Esophagus muscularis mucosa (tissue), 4 donors: ENCODE measurements around the gene KLF6. TPM values are rescaled to one million over a fixed set of nuclear protein-coding genes. Genes with fewer than 3 reads are reported as not detected.

Source experiments
- DNase-seq: peaks from one replicate; pipeline ENCODE4 v3.0.0-alpha.2; 2017; ENCODE audit errors: extremely low spot score
- H3K27ac ChIP-seq, 4 donors: fragments of 200-600 bp; sonication (generic); replicated peaks in 1 of 4; 1 replicate in 3 of 4; 2 replicates in 1 of 4; pipeline ENCODE4 v1.5.1; 2016 to 2019; ENCODE audit warnings: mild to moderate bottlenecking in 1 of 4
- H3K27me3 ChIP-seq, 4 donors: fragments of 200-600 bp; sonication (generic); one replicate each; pipeline versions ENCODE4 v1.5.1 to v1.6.0; 2016 to 2019
- H3K36me3 ChIP-seq, 4 donors: fragments of 200-600 bp; sonication (generic); one replicate each; pipeline ENCODE4 v1.5.1; 2016 to 2019
- H3K4me1 ChIP-seq, 4 donors: fragments of 200-600 bp; sonication (generic); one replicate each; pipeline ENCODE4 v1.5.1; 2016 to 2019
- H3K4me3 ChIP-seq, 4 donors: fragments of 200-600 bp; sonication (generic); 1 replicate in 2 of 4; 2 replicates in 2 of 4; pipeline ENCODE4 v1.5.1; 2016 to 2019; ENCODE audit warnings: mild to moderate bottlenecking in 4 of 4, moderate library complexity in 1 of 4
- H3K9me3 ChIP-seq, 4 donors: fragments of 200-600 bp; sonication (generic); 1 replicate in 3 of 4; 2 replicates in 1 of 4; pipeline ENCODE4 v1.5.1; 2016 to 2019
- CTCF ChIP-seq, 3 experiments: fragments of 200-600 bp in 2 of 3; fragments of 450-650 bp in 1 of 3; sonication (generic) in 2 of 3; IDR thresholded peaks; one replicate each; pipeline ENCODE4 v1.5.1; 2017 to 2019; ENCODE audit warnings: antibody characterized with exemption in 3 of 3, mild to moderate bottlenecking in 2 of 3, moderate library complexity in 1 of 3
- EP300 ChIP-seq: sonication (generic); formaldehyde crosslinking; IDR thresholded peaks from one replicate; pipeline ENCODE4 v1.6.1; 2017; ENCODE audit warnings: antibody characterized with exemption
- POLR2A ChIP-seq: fragments of 450-650 bp; IDR thresholded peaks from one replicate; pipeline ENCODE4 v1.6.1; 2017; ENCODE audit warnings: antibody characterized with exemption, moderate library complexity, mild to moderate bottlenecking, low read depth
- POLR2AphosphoS5 ChIP-seq, 2 donors: sonication (generic); formaldehyde crosslinking; IDR thresholded peaks; one replicate each; pipeline ENCODE4 v1.6.1; 2017; ENCODE audit warnings: antibody characterized with exemption in 2 of 2
- WGBS: methylation state at CpG from one replicate; pipeline ENCODE4 v1.1.5; 2018; 5-methylcytosine and 5-hydroxymethylcytosine counted together
- intact Hi-C: fragments of 100-400 bp; cut with DNase I; formaldehyde crosslinking; loops from one replicate; pipeline ENCODE4 v1.15.1; 2023
- total RNA-seq, 4 donors: library from RNA; depleted of rRNA; stranded (reverse); fragments of >200 nt; gene quantifications; one replicate each; pipeline versions ENCODE4 v1.1.0 to v1.2.1, GENCODE V29; 2016

The KLF6 gene
- total RNA-seq, 4 donors from 2014 or later: 114 to 145 (median 123) TPM

DNA sequence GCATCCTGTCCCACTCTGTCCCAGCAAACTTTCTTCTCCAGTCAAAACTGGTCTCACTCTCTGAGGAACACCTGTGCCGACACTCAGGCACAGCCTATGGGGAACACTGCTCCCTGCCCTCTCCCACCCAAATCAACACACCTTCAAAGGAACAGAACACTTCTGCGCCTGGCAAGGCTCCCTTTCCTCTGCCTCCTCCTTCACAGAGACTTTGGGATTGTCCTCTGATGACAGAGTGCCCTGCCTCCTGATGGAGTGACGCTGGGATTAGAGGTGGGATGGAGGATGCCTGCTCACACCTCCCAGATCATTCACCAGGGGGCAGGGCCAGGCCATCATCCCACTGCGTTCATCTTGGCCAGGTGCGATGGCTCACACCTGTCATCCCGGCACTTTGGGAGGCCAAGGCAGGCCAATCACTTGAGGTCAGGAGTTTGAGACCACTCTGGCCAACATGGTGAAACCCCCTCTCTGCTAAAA, 26.5 kb downstream of the KLF6 start:
- DNase-seq: no peak
- intact Hi-C loops: no loop called here
- Histone ChIP-seq H3K27me3 (no peaks in the 10 kb centered on the region), H3K4me3 (no peak overlapping the region), H3K4me1 (peaks cover 7 to 20% (median 14%) of the 10 kb centered on the region in 4 donors), H3K27ac (no peak overlapping the region), H3K9me3 (no peaks in the 10 kb centered on the region), H3K36me3 (no peaks in the 10 kb centered on the region)
- 100% methylated on average over 2 of the region's 6 CpGs for WGBS
- no peak for TF ChIP-seq EP300
- TF ChIP-seq POLR2A: no peak
- no peak for TF ChIP-seq CTCF (IDR thresholded peaks at IDR 0.05)
- TF ChIP-seq POLR2AphosphoS5 (IDR thresholded peaks at IDR 0.05): no peak

DNA sequence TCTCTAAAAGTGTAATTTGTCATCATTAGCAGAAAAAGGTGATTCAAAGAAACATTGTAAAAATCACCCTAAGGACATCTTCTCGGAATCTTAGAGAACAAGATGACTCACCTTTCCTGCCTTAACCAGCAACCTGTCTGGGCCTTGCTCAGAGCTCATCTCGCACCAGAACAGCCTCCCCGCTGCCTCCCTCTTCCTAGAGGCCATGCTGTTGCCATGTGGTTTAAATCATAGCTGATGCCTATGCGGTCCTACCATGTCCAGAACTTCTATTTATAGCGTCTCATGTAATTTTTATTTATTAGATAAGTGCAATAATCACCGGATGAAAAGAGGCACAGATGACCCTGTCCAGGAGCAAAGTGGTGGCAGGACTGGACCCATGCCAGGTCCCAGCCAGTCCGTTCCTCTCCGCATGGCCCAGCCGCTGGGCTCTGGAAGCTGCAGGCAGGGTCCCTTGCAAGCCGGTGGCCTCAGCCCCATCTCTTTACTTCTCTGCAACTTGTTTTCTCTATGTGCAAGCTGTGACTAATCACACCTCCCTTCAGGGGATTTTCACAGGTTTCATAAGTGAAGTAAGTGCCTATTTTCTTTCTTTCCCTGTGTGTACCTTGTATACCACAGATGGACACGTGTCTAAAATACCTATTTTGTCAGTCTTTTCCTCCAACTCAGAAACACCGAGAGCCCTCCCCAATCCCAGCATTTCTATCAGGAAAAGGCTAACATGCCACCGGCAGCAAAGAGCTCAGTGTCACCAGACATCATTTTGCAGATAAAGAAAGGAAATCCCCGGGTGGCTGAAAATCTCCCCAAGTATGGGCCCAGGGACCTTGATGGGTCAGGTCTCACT, 27.1 kb downstream of the KLF6 start:
- intact Hi-C loops: no loop called here
- Histone ChIP-seq H3K36me3 (no peaks in the 10 kb centered on the region), H3K27ac (no peak overlapping the region), H3K9me3 (no peaks in the 10 kb centered on the region), H3K27me3 (no peaks in the 10 kb centered on the region), H3K4me1 (peaks cover 5 to 19% (median 13%) of the 10 kb centered on the region in 4 donors), H3K4me3 (no peak overlapping the region)
- TF ChIP-seq CTCF (IDR thresholded peaks at IDR 0.05) (no peak), EP300 (no peak), POLR2A (no peak), POLR2AphosphoS5 (IDR thresholded peaks at IDR 0.05) (no peak)
- no peak for DNase-seq
- 81% methylated on average over 14 of the region's 14 CpGs for WGBS

GRCh38 chr10:3757250-3757637, 27.8 kb downstream of the KLF6 start:
- intact Hi-C loops: no loop called here
- no peaks in the 10 kb centered on the region for H3K36me3 ChIP-seq
- no peaks in the 10 kb centered on the region for H3K9me3 ChIP-seq
- TF ChIP-seq EP300: no peak
- TF ChIP-seq POLR2AphosphoS5 (IDR thresholded peaks at IDR 0.05): no peak
- TF ChIP-seq CTCF (IDR thresholded peaks at IDR 0.05): no peak
- no peak for TF ChIP-seq POLR2A
- WGBS: 93% methylated on average over 7 of the region's 7 CpGs
- H3K27ac ChIP-seq: no peak overlapping the region
- no peaks in the 10 kb centered on the region for H3K27me3 ChIP-seq
- H3K4me3 ChIP-seq: no peak overlapping the region
- H3K4me1 ChIP-seq: peaks cover 5 to 19% (median 13%) of the 10 kb centered on the region in 4 donors
- DNase-seq: no peak

- H3K36me3 ChIP-seq: no peaks in the 10 kb centered on the region
- no peak overlapping the region for H3K4me3 ChIP-seq
- TF ChIP-seq POLR2A (no peak), EP300 (no peak), CTCF (IDR thresholded peaks at IDR 0.05) (no peak), POLR2AphosphoS5 (IDR thresholded peaks at IDR 0.05) (no peak)
- no peaks in the 10 kb centered on the region for H3K27me3 ChIP-seq
- H3K9me3 ChIP-seq: no peaks in the 10 kb centered on the region
- intact Hi-C loops: no loop called here
- H3K4me1 ChIP-seq: peaks cover 5 to 19% (median 13%) of the 10 kb centered on the region in 4 donors
- H3K27ac ChIP-seq: no peak overlapping the region
- WGBS: 75% methylated on average over 5 of the region's 5 CpGs
- DNase-seq: no peak
Observed at GRCh38 chr10:3756360-3756740, 28.7 kb downstream of the KLF6 start.
